Nephron progenitor cell (in vitro differentiated cells): ENCODE measurements around the gene POLR1E.
A peak's percentile ranks its signal among the peaks of the same experiment; 100 is the strongest.

Source experiments
- DNase-seq: peaks from one replicate; pipeline ENCODE4 v3.0.0; 2021
- H3K27ac Mint-ChIP-seq: 2 replicates; pipeline ENCODE4 v1.8.0; 2021; ENCODE audit warnings: mild to moderate bottlenecking, moderate library complexity, mixed read lengths
- H3K27me3 Mint-ChIP-seq: 2 replicates; pipeline ENCODE4 v1.8.0; 2021; ENCODE audit warnings: mild to moderate bottlenecking, low read depth, mixed read lengths; ENCODE audit not compliant: poor library complexity
- H3K36me3 Mint-ChIP-seq: 2 replicates; pipeline ENCODE4 v1.8.0; 2021; ENCODE audit warnings: low read depth, mixed read lengths
- H3K4me1 Mint-ChIP-seq: 2 replicates; pipeline ENCODE4 v1.8.0; 2021; ENCODE audit warnings: mixed read lengths
- H3K4me3 Mint-ChIP-seq: 2 replicates; pipeline ENCODE4 v1.8.0; 2021; ENCODE audit warnings: mild to moderate bottlenecking, moderate library complexity, mixed read lengths
- H3K9me3 Mint-ChIP-seq: 2 replicates; pipeline ENCODE4 v1.8.0; 2021; ENCODE audit warnings: mild to moderate bottlenecking, moderate library complexity, mixed read lengths
- TF ChIP-seq, protein P1 (sequence below): fragments of 200-600 bp; sonication (generic); IDR thresholded peaks from 2 replicates; pipeline ENCODE4 v1.5.0; 2021; ENCODE audit warnings: antibody characterized with exemption

Gene POLR1E

GRCh38 chr9:37497320-37497719 is 11.6 kb downstream of the POLR1E start:
- Mint-ChIP-seq H3K9me3 (no peaks in the 10 kb centered on the region), H3K36me3 (peaks cover 77% of the 10 kb centered on the region), H3K27ac (no peak overlapping the region), H3K4me1 (no peaks in the 10 kb centered on the region), H3K27me3 (no peaks in the 10 kb centered on the region), H3K4me3 (no peak overlapping the region)
- TF ChIP-seq, protein P1, sequence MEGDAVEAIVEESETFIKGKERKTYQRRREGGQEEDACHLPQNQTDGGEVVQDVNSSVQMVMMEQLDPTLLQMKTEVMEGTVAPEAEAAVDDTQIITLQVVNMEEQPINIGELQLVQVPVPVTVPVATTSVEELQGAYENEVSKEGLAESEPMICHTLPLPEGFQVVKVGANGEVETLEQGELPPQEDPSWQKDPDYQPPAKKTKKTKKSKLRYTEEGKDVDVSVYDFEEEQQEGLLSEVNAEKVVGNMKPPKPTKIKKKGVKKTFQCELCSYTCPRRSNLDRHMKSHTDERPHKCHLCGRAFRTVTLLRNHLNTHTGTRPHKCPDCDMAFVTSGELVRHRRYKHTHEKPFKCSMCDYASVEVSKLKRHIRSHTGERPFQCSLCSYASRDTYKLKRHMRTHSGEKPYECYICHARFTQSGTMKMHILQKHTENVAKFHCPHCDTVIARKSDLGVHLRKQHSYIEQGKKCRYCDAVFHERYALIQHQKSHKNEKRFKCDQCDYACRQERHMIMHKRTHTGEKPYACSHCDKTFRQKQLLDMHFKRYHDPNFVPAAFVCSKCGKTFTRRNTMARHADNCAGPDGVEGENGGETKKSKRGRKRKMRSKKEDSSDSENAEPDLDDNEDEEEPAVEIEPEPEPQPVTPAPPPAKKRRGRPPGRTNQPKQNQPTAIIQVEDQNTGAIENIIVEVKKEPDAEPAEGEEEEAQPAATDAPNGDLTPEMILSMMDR, result no peak
- DNase-seq, result no peak

DNA sequence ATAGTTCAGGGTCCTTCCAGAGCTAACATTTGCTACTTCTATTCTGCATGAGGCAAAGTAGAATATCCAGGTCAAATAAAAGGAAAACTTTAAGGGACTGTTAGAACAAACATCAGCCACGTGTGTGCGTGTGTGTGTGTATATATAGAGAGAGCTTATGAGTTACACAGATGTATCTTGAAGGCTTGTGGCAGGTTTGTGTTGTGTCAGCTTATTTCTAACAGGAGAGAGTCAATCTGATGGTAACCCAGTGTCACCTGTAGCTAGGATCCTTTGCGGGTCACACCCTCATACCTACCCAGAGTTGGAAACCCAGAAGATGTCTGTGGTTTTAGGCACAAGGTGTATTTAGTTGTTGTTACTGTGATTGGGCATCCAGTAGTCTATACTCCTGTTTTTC is 12.7 kb downstream of the POLR1E start:
- Mint-ChIP-seq H3K36me3 (peaks cover 77% of the 10 kb centered on the region), H3K27me3 (no peaks in the 10 kb centered on the region), H3K4me3 (no peak overlapping the region), H3K4me1 (no peaks in the 10 kb centered on the region), H3K27ac (no peak overlapping the region), H3K9me3 (no peaks in the 10 kb centered on the region)
- TF ChIP-seq, protein P1, result no peak
- no peak for DNase-seq

GRCh38 chr9:37499297-37499696 is 13.5 kb downstream of the POLR1E start:
- no peaks in the 10 kb centered on the region for H3K4me1 Mint-ChIP-seq
- no peak for DNase-seq
- no peak overlapping the region for H3K4me3 Mint-ChIP-seq
- H3K9me3 Mint-ChIP-seq, result no peaks in the 10 kb centered on the region
- TF ChIP-seq, protein P1, result no peak
- no peak overlapping the region for H3K27ac Mint-ChIP-seq
- H3K36me3 Mint-ChIP-seq, result peaks cover 80% of the 10 kb centered on the region
- no peaks in the 10 kb centered on the region for H3K27me3 Mint-ChIP-seq

- Mint-ChIP-seq H3K4me3 (no peak overlapping the region), H3K4me1 (no peaks in the 10 kb centered on the region), H3K27me3 (no peaks in the 10 kb centered on the region), H3K27ac (peak overlapping the region; percentile 50), H3K36me3 (peaks cover 68% of the 10 kb centered on the region), H3K9me3 (no peaks in the 10 kb centered on the region)
- DNase-seq, result no peak
- TF ChIP-seq, protein P1, result no peak
Observed at GRCh38 chr9:37501957-37502596, 16.3 kb downstream of the POLR1E start.

DNA sequence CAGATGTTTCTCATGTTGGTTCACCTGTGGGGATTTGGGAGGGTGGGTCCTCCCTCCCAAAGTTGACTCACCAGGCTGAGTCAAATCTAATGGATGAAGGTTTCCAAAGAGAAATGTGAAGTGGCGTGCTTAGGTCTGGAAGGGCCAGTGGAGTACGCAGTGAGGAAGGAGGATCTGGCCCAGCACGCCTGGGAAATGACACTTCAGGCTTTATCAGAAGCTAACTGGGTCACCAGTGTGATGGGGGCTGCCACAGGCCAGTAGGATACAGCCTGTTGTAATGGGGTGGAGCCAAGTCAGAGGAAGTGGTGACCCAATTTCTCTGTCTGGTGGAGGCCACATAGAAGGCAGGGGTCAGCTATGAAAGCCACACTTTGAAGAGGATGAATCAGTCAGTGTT is 18.0 kb downstream of the POLR1E start:
- Mint-ChIP-seq H3K9me3 (no peaks in the 10 kb centered on the region), H3K36me3 (peaks cover 63% of the 10 kb centered on the region), H3K27ac (peak overlapping the region; percentile 79), H3K4me1 (peaks cover 9% of the 10 kb centered on the region), H3K4me3 (no peak overlapping the region), H3K27me3 (no peaks in the 10 kb centered on the region)
- no peak for DNase-seq
- TF ChIP-seq, protein P1, result no peak

- TF ChIP-seq, protein P1, result no peak
- no peak for DNase-seq
- no peaks in the 10 kb centered on the region for H3K9me3 Mint-ChIP-seq
- H3K4me1 Mint-ChIP-seq, result peaks cover 9% of the 10 kb centered on the region
- H3K36me3 Mint-ChIP-seq, result peaks cover 58% of the 10 kb centered on the region
- H3K27ac Mint-ChIP-seq, result no peak overlapping the region
- no peaks in the 10 kb centered on the region for H3K27me3 Mint-ChIP-seq
- no peak overlapping the region for H3K4me3 Mint-ChIP-seq
Observed at GRCh38 chr9:37504605-37505004, 18.9 kb downstream of the POLR1E start.
